Neural crest cell (in vitro differentiated cells): ENCODE results near the gene ICOSLG. TPM values are rescaled to one million over a fixed set of nuclear protein-coding genes. Genes with fewer than 3 reads are reported as not detected.

Source experiments
- DNase-seq: peaks from one replicate; pipeline ENCODE4 v3.0.0; 2021; ENCODE audit warnings: low read depth, mixed read lengths, low spot score
- H3K27ac Mint-ChIP-seq: one replicate; pipeline ENCODE4 v1.8.0; 2021; ENCODE audit warnings: mild to moderate bottlenecking, mixed read lengths; ENCODE audit not compliant: unreplicated experiment
- H3K27me3 Mint-ChIP-seq: 2 replicates; pipeline ENCODE4 v1.8.0; 2021; ENCODE audit warnings: low read depth, mild to moderate bottlenecking, mixed read lengths
- H3K36me3 Mint-ChIP-seq: 2 replicates; pipeline ENCODE4 v1.8.0; 2021; ENCODE audit warnings: low read depth, mild to moderate bottlenecking, mixed read lengths
- H3K4me1 Mint-ChIP-seq: 2 replicates; pipeline ENCODE4 v1.8.0; 2021; ENCODE audit warnings: mixed read lengths
- H3K4me3 Mint-ChIP-seq: one replicate; pipeline ENCODE4 v1.8.0; 2021; ENCODE audit warnings: mild to moderate bottlenecking, mixed read lengths
- H3K9me3 Mint-ChIP-seq: 2 replicates; pipeline ENCODE4 v1.8.0; 2021; ENCODE audit warnings: mixed read lengths
- total RNA-seq: library from RNA; stranded (reverse); gene quantifications from 2 replicates; pipeline ENCODE4 v1.2.1, GENCODE V29; 2021
- TF ChIP-seq, protein P1 (sequence below): fragments of 200-600 bp; sonication (generic); conservative IDR thresholded peaks from 2 replicates; pipeline ENCODE4 v1.5.0; 2021; ENCODE audit warnings: antibody characterized with exemption, mild to moderate bottlenecking

Gene ICOSLG
- total RNA-seq, 1 donor from 2014 or later: 0.07 TPM

- Mint-ChIP-seq H3K27me3 (peaks cover 9% of the 10 kb centered on the region), H3K4me1 (no peaks in the 10 kb centered on the region), H3K36me3 (no peaks in the 10 kb centered on the region), H3K4me3 (no peak overlapping the region), H3K9me3 (peaks cover 3% of the 10 kb centered on the region), H3K27ac (no peak overlapping the region)
- TF ChIP-seq, protein P1, sequence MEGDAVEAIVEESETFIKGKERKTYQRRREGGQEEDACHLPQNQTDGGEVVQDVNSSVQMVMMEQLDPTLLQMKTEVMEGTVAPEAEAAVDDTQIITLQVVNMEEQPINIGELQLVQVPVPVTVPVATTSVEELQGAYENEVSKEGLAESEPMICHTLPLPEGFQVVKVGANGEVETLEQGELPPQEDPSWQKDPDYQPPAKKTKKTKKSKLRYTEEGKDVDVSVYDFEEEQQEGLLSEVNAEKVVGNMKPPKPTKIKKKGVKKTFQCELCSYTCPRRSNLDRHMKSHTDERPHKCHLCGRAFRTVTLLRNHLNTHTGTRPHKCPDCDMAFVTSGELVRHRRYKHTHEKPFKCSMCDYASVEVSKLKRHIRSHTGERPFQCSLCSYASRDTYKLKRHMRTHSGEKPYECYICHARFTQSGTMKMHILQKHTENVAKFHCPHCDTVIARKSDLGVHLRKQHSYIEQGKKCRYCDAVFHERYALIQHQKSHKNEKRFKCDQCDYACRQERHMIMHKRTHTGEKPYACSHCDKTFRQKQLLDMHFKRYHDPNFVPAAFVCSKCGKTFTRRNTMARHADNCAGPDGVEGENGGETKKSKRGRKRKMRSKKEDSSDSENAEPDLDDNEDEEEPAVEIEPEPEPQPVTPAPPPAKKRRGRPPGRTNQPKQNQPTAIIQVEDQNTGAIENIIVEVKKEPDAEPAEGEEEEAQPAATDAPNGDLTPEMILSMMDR: no peak
- DNase-seq: no peak
Measured at GRCh38 chr21:44279354-44280260, 38.9 kb upstream of the ICOSLG start.

DNA sequence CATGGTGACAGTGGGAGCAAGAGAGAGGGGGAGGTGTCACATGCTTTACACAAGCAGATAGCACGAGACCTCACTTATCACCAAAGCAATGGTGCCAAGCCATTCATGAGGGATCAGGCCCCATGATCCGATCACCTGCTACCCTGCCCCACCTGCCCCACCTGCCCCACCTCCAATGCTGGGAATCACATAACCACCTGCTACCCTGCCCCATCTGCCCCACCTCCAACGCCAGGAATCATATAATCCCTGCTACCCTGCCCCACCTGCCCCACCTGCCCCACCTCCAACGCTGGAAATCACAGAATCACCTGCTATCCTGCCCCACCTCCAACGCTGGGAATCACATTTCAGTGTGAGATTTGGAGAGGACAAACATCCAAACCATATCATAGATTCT, 34.3 kb upstream of the ICOSLG start:
- TF ChIP-seq, protein P1: no peak
- DNase-seq: no peak
- H3K27me3 Mint-ChIP-seq: peaks cover 12% of the 10 kb centered on the region
- H3K4me3 Mint-ChIP-seq: no peak overlapping the region
- H3K27ac Mint-ChIP-seq: no peak overlapping the region
- H3K4me1 Mint-ChIP-seq: no peaks in the 10 kb centered on the region
- peaks cover 3% of the 10 kb centered on the region for H3K9me3 Mint-ChIP-seq
- H3K36me3 Mint-ChIP-seq: no peaks in the 10 kb centered on the region

GRCh38 chr21:44273046-44273445, 32.3 kb upstream of the ICOSLG start:
- H3K27ac Mint-ChIP-seq: no peak overlapping the region
- H3K27me3 Mint-ChIP-seq: peaks cover 12% of the 10 kb centered on the region
- no peaks in the 10 kb centered on the region for H3K36me3 Mint-ChIP-seq
- no peak overlapping the region for H3K4me3 Mint-ChIP-seq
- no peak for DNase-seq
- no peaks in the 10 kb centered on the region for H3K4me1 Mint-ChIP-seq
- TF ChIP-seq, protein P1: no peak
- H3K9me3 Mint-ChIP-seq: peaks cover 3% of the 10 kb centered on the region

DNA sequence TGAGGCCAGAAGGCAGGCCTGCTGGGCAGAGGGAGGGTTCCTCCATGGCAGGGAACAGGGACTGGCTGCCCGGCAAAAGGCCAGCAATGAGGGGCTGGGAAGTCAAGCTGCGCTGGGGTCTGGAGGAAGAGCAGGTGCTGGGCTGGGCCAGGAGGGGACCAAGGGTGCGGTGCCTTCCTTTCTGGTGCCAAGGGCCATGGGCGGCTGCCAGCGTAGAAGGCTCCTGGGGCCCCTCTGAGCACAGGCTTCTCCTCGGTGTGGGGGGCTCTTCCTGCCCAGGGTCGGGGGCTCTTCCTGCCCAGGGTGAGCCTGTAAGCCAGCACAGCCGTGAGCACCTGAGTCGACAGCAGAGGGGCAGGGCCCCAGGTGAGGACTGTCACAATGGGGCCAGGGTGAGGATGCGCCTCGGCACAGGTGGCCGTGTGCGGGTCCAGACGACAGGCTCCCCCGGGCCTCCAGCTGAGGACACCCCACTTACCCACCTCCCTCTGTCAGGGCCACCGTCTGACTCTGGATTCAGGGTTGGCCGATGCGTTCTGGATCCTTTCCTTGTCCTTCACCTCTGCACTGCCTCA, 31.6 kb upstream of the ICOSLG start:
- Mint-ChIP-seq H3K27me3 (peaks cover 12% of the 10 kb centered on the region), H3K4me1 (no peaks in the 10 kb centered on the region), H3K4me3 (no peak overlapping the region), H3K9me3 (peaks cover 3% of the 10 kb centered on the region), H3K36me3 (no peaks in the 10 kb centered on the region), H3K27ac (no peak overlapping the region)
- no peak for DNase-seq
- TF ChIP-seq, protein P1: no peak

GRCh38 chr21:44271558-44272283, 31.0 kb upstream of the ICOSLG start:
- Mint-ChIP-seq H3K36me3 (no peaks in the 10 kb centered on the region), H3K4me3 (no peak overlapping the region), H3K27ac (no peak overlapping the region), H3K27me3 (peaks cover 12% of the 10 kb centered on the region), H3K9me3 (peaks cover 3% of the 10 kb centered on the region), H3K4me1 (no peaks in the 10 kb centered on the region)
- DNase-seq: no peak
- TF ChIP-seq, protein P1: no peak
